Right hindlimb (tissue), 1 donor: ENCODE measurements around the gene ZDHHC23.

Experiments used
- DNase-seq: peaks from one replicate; pipeline ENCODE4 v3.0.0-alpha.2; 2018

Gene ZDHHC23, protein sequence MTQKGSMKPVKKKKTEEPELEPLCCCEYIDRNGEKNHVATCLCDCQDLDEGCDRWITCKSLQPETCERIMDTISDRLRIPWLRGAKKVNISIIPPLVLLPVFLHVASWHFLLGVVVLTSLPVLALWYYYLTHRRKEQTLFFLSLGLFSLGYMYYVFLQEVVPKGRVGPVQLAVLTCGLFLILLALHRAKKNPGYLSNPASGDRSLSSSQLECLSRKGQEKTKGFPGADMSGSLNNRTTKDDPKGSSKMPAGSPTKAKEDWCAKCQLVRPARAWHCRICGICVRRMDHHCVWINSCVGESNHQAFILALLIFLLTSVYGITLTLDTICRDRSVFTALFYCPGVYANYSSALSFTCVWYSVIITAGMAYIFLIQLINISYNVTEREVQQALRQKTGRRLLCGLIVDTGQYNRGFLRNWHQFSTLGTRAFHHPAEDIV

DNA sequence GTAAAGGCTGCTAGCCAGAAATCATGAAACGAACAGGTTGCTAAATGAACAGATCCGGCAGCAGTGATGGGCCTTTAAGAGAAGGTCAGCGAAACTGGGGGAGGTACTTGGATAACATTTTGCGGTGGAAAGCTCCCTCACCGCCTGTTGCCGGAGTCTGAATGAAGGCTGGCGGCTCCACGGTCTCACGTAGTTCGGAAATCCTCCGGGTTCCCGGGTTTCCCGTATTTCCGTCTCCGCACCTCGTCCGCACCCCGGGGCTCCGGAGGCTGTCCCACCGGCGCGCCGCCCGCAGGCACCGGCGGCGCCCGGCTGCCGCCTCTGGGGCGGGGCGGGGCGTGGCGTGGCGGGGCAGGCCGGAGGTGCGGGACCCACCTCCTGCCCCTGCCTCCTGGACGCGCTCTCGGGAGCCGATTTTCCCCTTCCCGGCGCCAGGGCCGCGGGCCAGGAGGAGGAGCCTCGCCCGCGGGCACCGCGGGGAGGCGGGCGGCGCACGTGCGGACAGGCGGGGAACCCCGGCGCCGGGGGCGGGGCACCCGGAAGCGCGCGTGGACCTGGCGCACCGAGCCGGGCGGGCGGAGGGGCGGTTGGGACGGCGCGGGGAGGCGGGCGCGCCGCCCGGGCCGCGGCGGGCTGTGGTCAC lies at the start of gene ZDHHC23:
Gene ZDHHC23 (plus strand): TSS at position 642 of the 643 bp plus-strand sequence. CDS start 790 bp downstream, outside the sequence.
- peak; percentile 73 for DNase-seq

GRCh38 chr3:113898892-113899291 lies 48.9 kb upstream of the ZDHHC23 start:
- no peak for DNase-seq

DNA sequence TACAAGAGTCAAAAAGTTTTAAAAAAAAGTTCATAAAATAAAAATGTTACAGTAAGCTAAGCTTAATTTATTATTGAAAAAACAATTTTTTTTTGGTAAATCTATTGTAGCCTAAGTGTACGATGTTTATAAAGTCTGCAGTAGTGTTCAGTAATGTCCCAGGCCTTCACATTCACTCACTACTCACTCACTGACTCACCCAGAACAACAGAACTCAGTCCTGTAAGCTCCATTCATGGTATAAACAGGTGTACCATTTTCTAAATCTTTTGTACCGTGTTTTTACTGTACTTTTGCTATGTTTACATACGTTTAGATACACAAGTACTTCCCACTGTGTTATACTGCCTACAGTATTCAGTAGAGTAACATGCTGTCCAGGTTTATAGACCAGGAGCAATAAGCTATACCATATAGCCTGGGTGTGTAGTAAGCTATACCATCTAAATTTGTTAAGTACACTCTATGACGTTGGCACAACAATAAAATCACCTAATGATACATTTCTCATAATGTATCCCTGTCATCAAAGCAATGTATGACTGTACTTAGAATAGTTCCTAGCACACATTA lies 41.2 kb upstream of the ZDHHC23 start:
- no peak for DNase-seq

DNA sequence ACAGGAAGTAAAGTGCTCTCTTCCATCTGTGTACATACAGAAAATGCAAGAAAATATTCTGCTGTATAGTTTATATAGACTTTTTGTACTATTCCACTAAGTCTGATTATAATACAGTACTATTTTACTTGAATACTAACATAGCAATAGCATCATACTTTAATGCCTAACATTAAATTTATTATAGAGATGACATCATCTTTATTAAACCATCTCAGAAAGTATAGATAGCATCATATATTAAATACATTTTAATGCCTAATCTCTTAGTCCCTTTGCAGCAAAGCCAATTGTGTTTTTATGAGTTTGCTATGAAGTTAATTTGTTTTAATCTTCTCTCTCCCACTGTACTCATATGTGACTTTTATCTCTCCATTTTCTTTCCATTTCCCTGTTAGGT lies 39.7 kb upstream of the ZDHHC23 start:
- DNase-seq = no peak

DNA sequence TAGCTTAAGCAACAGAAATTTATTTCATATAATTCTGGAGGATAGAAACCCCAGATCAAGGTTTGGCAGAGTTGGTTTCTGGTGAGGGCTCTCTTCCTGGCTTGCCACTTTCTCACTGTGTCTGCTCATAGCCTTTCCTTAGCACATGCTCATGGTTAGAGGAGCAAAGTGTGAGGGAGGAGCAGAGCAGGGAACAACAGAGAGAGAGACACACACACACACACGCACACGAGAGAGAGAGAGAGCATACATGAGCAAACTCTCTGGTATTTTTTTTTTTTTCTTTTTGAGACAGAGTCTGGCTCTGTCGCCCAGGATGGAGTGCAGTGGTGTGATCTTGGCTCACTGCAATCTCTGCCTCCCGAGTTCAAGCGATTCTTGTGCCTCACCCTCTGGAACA lies 36.8 kb upstream of the ZDHHC23 start:
- DNase-seq = no peak

- no peak for DNase-seq
These were observed 35.1 kb upstream of the ZDHHC23 start for GRCh38 chr3:113912552-113913236.

DNA sequence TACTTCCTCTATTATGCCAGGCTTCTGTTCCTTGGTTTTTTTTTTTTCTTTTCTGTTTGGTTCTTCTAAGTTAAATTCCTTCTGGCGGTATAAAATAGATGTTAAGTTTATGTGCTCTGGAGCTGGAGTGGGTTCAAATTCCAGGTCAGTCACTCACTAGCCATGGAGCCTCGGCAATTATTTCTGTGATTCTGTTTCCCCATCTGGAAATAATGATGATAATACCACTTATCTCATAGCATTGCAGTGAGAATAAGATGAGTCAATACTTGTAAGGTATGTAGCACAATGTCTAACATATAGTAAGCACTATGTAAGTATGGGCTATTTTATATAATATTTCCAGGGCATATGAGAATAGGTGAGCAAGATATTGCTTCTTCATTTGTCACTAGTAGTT lies 33.2 kb upstream of the ZDHHC23 start:
- DNase-seq = no peak

DNA sequence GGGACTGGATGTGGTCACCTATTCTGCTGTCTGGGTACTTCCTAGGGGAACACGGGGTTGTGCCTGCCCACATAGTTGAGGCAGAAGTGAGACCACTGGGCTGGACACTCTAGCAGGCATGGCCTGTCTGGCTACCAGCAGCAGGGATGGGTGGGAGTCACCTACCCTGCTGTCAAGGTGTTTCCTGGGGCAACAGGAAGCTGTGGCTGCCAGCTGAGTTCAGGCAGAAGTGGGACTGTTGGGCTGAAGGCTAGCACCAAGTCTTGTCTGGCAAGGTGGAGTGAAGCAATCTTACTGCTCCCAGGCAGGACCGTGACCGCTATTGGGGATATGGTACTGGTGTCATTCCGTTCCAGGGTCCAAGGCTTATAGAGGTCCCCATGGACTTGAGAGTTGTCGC lies 20.3 kb upstream of the ZDHHC23 start:
- DNase-seq = no peak

- no peak for DNase-seq
These were observed 982 bp upstream of the ZDHHC23 start for GRCh38 chr3:113946831-113947230.

GRCh38 chr3:113948015-113948917 lies 453 bp downstream of the ZDHHC23 start:
- DNase-seq = peak; percentile 34

DNA sequence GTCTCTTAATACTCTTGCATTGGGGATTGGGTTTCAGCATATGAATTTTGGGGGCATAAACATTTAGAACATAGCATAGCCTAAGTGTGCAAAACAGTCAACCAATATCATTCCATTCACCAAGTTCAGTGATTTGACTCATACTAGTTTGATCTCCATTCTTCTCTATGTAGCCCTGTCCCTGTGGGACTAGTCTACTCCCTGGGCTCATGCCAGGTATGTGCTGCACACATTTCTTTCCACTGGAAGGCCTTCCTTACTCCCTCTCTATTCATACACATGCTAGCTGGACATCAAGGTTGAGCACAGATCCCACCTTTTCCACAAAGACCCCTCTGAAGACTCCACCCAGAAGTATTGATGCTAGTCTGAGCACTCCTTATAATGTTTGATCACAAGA lies 5.1 kb downstream of the ZDHHC23 start:
- no peak for DNase-seq

GRCh38 chr3:113953677-113954076 lies 5.9 kb downstream of the ZDHHC23 start:
- no peak for DNase-seq

- no peak for DNase-seq
These were observed 6.4 kb downstream of the ZDHHC23 start for GRCh38 chr3:113954091-113954685.

- DNase-seq = no peak
These were observed 16.1 kb downstream of the ZDHHC23 start for GRCh38 chr3:113963879-113964278.

GRCh38 chr3:113966172-113966571 lies 18.4 kb downstream of the ZDHHC23 start:
- DNase-seq = no peak

- no peak for DNase-seq
These were observed 21.2 kb downstream of the ZDHHC23 start for GRCh38 chr3:113968986-113969385.

- no peak for DNase-seq
These were observed 30.0 kb downstream of the ZDHHC23 start for GRCh38 chr3:113977822-113978221.

DNA sequence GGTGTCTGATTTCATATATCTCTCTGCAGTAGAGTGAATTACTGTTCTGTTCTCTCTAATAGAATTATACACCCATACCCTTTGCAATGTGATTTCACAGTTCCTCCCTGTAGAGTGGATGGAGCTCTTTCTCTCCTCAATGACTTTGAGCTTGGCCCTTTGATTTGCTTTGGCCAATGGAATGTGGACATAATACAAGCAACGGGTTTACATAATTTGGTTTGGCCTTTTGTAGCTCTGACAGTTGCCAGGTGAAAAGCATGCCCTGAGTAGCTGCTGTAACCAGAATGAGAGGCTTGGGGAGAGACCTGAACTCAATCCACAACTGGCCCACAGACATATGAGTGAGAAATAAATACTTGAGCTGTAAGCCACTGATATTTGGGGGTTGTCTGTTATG lies 32.1 kb downstream of the ZDHHC23 start:
- no peak for DNase-seq

DNA sequence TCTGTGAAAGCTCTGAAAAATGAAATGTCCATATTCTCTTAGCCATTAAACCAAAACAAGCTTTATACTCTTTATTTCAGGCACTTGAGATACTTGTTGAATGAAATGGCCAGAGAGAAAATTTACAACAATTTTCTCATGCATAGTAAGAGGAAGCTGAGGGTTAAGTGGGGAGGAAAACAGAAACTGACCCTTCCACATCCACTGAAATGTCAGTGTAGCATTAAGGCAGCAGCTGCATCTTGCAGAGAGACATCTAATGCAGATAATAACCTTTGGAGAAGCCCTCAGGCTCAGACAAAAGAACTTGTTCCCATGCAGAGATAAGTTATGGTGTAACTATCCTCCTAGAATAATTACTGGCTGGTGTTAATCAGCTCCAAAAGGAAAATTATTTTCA lies 34.0 kb downstream of the ZDHHC23 start:
- DNase-seq = no peak

DNA sequence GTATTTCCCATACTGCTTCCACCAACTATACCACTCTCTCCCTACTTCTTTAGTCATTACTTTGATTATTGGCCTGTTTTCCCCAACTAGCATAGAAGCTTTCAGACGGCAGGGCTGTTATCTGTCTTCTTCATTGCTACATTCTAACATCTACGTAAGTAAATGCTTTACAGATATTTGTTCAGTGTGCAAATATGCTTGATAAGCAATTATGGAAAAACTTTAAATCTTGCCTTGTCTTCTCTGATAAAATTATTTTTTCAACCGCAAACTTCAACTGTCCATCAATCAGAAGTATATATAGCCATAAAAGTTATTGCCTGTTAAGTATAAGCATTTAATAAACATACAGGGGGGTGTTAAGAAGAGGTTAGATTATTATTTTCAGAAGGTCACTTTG lies 35.7 kb downstream of the ZDHHC23 start:
- DNase-seq = no peak

GRCh38 chr3:113985541-113985940 lies 37.7 kb downstream of the ZDHHC23 start:
- no peak for DNase-seq

DNA sequence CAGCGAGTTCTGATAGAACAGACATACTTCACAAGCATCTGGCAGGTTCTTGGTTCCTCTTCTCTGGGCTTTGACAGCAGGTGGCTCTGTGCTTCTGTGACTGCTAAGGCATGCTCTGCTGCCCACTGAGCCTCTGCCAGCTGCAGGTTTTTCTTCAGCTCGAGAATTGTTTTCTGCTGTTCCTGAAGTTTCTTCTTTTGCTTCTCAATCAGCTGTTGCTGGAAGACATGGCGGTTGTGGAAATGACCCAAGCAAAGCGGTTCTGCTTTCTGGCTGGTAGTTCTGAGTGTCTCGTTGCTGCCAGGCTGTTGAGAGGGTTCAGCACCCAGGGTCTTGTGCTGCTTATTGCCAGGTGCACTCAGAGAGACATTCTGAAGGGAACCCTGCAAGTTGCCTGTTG lies 57.7 kb downstream of the ZDHHC23 start:
- DNase-seq = no peak
